ENCODE measurements around the gene DEDD2.

Gene DEDD2

DNA sequence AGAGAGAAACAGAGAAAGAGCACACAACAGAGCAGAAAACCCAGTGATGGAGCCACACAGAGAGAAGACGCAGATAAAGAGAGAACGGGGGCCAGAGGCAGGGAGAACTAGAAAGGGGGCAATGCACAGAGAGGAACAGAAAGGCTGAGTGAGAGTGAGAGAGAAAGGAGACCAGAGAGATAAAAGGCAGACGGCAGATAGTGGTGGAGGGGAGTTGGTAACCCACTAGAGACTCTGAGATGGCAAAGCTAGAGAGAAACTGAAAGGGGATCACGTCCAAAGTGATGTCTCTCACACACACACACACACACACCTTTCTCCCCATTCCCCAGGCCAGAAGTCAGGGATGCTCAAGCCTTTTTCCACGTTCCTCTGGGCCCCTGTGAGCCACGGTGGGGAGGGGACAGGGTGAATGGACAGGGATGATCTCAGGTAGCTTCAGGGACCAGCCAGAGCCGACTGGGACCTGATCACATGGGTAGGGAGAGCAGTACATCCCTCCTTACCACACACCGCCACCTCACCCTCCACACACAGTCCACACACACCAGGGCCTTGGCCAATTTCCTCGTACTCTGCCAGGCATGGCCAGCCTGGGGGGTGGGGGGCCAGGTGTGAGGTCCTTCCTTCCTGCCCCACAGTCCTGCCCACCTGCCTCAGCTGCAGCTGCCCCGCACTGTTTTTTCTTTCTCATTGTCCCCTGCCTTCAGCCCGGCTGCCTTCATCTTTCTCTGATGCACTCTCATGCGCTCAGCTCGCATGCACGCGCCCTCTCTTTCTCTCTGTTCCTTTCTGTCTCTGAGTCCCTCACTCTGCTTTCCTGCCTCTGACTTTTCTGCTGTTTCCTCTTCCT, 62.8 kb downstream of the DEDD2 start:
- no peak overlapping the region for H3K4me3 ChIP-seq
- H3K27ac ChIP-seq, result no peak overlapping the region

DNA sequence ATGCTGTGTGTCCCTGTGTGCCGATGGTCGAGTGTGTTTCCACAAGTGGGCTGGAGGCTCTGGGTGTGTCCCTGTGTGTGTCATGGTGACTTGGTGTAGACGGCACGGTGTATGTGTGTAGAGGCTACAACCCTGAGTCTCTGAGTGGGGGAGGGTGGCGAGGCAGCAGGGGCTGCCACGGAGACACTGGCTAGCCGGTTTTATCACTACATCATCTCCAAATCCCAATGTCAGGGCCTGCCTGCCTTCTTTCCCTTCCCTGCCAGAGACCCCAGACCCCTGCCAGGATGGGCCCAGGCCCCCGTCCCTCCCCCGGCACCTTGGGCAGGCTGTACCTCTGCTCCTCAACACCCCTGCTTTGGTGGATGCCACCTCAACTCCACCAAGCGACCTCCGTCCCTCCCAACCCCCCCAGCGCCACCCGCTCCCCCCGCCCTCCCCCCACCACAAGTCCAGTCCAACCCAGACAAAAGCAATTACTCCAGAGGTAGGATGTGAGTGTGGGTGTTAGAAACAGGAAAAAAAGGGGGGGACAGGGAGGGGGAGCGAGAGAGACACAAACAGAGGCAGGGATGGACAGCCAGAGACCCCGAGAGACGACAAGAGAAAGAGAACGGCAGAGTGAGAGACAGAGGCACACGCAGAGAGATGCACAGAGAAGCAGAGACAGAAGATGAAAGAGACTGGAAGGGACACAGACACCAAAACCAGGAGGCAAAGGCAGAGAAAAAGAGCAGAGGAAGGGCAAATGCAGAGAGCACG, 63.6 kb downstream of the DEDD2 start:
- Histone ChIP-seq H3K27ac (no peak overlapping the region), H3K4me3 (no peak overlapping the region)

GRCh38 chr19:42152910-42153671, 64.4 kb downstream of the DEDD2 start:
- Histone ChIP-seq H3K4me3 (no peak overlapping the region), H3K27ac (no peak overlapping the region)

DNA sequence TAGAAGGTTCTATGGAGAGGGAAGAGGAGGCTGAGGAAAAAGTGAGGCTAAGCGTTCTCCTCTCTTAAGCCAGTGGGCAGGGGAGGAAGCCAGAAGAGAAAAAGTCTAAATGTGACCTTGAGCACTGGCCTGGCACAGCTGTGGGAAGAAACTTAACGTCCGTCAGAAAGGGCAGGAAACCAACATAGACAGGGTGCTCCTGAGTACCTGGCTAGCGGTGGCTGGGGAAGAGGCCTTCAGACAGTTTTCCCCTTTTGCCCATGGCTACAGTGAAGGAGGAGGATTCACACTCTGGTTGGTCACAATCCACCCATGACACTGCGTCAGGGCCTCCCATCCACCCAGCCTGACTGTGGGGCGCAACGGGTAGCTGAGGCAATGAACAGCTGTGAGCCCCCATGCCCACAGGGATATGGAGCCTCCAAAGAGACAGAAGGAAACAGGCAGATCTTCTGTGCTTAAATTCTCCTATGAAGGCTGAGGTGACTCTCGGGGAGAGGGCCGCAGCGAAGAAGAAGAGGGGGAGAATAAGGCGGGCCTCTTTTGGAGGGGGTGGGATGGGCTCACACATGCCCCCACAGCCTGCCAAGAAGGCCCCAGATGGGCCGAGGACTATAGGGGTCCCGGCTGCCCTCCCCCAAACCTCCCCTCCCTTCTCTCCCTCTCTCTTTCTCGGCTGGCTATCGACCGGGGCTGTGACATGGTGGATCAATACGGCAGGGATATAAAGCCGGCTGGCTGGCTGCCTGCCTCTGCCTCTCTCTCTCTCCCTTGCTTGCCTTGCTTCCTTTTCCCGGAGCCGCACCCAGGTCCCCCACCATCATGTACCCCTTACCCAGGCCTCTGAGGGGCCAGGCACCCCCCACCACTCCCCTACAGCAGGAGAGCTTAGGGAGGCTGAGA, 65.4 kb downstream of the DEDD2 start:
- no peak overlapping the region for H3K4me3 ChIP-seq
- no peak overlapping the region for H3K27ac ChIP-seq

DNA sequence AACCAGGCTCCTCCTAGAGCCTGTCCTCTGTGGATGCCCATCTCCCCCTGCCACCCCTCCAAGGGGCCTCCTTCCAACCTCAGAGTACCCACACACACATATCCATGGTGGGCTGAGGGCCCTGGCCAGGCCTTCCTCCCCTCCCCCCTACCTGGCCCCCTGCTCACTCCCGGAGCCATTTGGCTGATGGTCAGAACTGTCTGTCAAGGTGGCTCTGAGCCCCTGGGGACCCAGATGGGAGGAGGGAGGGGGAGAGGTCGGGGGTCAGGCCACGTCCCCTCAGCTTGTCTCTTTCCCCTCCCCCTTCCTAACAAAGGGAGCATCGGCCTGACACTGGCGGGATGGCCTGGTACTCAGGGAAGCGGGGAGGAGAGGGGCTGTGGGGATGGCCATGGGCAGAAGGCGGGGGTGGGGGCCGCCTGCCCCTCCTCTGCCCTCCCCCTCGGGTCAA, 66.5 kb downstream of the DEDD2 start:
- Histone ChIP-seq H3K4me3 (no peak overlapping the region), H3K27ac (no peak overlapping the region)

DNA sequence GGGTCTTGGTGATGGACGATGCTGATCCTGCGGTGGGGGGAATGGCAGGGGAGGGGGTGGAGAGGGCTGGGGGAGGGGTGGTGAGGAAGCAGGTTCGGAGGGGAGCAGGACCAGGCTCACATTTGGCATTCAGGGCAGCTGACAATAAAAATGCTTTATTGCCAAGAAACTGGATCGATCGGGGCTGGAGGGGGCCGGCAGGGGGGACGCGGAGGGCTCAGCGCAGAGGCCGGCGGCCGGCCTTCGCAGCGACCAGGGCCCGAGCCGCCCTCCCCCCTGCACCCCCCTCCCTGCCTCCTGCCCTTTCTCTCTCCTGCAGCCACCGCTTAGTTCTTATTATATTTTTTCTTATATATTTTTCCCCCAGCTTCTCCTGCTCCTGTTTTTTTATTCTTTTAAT, 67.1 kb downstream of the DEDD2 start:
- H3K4me3 ChIP-seq, result no peak overlapping the region
- no peak overlapping the region for H3K27ac ChIP-seq

- no peak overlapping the region for H3K4me3 ChIP-seq
Measured at GRCh38 chr19:42149447-42150202, 67.9 kb downstream of the DEDD2 start.

More at GRCh38 chr19:42149447-42150202, 67.9 kb downstream of the DEDD2 start:
- H3K27ac ChIP-seq, result no peak overlapping the region
